Loucy (cell line): ENCODE results near the gene RPN1.

Experiments
- H2AFZ ChIP-seq: fragments of 200-600 bp; sonication (generic); 2 replicates; pipeline ENCODE4 v1.6.0; 2016; ENCODE audit warnings: antibody characterized with exemption, mild to moderate bottlenecking, low read length, moderate library complexity
- H3F3A ChIP-seq: fragments of 200-600 bp; 2 replicates; pipeline ENCODE4 v1.6.0; 2016; ENCODE audit warnings: antibody characterized with exemption, low read depth, mild to moderate bottlenecking
- H3K27me3 ChIP-seq: fragments of 200-600 bp; sonication (generic); 2 replicates; pipeline ENCODE4 v1.6.1; 2014; ENCODE audit warnings: low read length, mild to moderate bottlenecking; ENCODE audit not compliant: insufficient read depth, poor library complexity, severe bottlenecking
- H3K36me3 ChIP-seq: fragments of 200-600 bp; sonication (generic); 2 replicates; pipeline ENCODE4 v1.6.1; 2016; ENCODE audit warnings: low read length; ENCODE audit not compliant: insufficient read depth
- H3K4me1 ChIP-seq: fragments of 200-600 bp; sonication (generic); 2 replicates; pipeline ENCODE4 v1.5.1; 2014; ENCODE audit warnings: low read length, mild to moderate bottlenecking; ENCODE audit not compliant: insufficient read depth, poor library complexity, severe bottlenecking
- H3K4me2 ChIP-seq: fragments of 200-600 bp; sonication (generic); 2 replicates; pipeline ENCODE4 v1.6.0; 2014; ENCODE audit warnings: antibody characterized with exemption, low read length, low read depth, mild to moderate bottlenecking; ENCODE audit not compliant: poor library complexity, severe bottlenecking
- H3K4me3 ChIP-seq: fragments of 200-600 bp; sonication (generic); 2 replicates; pipeline ENCODE4 v1.5.1; 2014; ENCODE audit warnings: low read length, mild to moderate bottlenecking, mixed read lengths; ENCODE audit not compliant: poor library complexity, severe bottlenecking
- H3K79me2 ChIP-seq: fragments of 200-600 bp; sonication (generic); 2 replicates; pipeline ENCODE4 v1.6.1; 2014; ENCODE audit warnings: low read length; ENCODE audit not compliant: insufficient read depth
- H3K9ac ChIP-seq: fragments of 200-600 bp; sonication (generic); 2 replicates; pipeline ENCODE4 v1.6.0; 2014; ENCODE audit warnings: mild to moderate bottlenecking, low read depth, low read length, moderate library complexity; ENCODE audit not compliant: poor library complexity, severe bottlenecking
- H3K9me2 ChIP-seq: fragments of 200-600 bp; sonication (generic); replicated peaks from 2 replicates; pipeline ENCODE4 v1.6.1; 2016; ENCODE audit warnings: low read depth, low read length, mixed read lengths
- H3K9me3 ChIP-seq: fragments of 200-600 bp; sonication (generic); 2 replicates; pipeline ENCODE4 v1.6.1; 2014; ENCODE audit warnings: mild to moderate bottlenecking, antibody characterized with exemption, low read length, low read depth; ENCODE audit not compliant: insufficient read depth
- H4K20me1 ChIP-seq: fragments of 200-600 bp; sonication (generic); 2 replicates; pipeline ENCODE4 v1.6.0; 2014; ENCODE audit warnings: antibody characterized with exemption, low read length, mild to moderate bottlenecking; ENCODE audit not compliant: insufficient read depth, poor library complexity, severe bottlenecking
- CTCF ChIP-seq: fragments of 200-600 bp; sonication (generic); conservative IDR thresholded peaks from 2 replicates; pipeline ENCODE4 v1.5.1; 2014; ENCODE audit warnings: mild to moderate bottlenecking, antibody characterized with exemption, low read length
- EZH2phosphoT487 ChIP-seq: fragments of 200-600 bp; IDR thresholded peaks from 2 replicates; pipeline ENCODE4 v1.6.1; 2018; ENCODE audit warnings: antibody characterized with exemption, mild to moderate bottlenecking, moderate library complexity, borderline replicate concordance

Gene RPN1

DNA sequence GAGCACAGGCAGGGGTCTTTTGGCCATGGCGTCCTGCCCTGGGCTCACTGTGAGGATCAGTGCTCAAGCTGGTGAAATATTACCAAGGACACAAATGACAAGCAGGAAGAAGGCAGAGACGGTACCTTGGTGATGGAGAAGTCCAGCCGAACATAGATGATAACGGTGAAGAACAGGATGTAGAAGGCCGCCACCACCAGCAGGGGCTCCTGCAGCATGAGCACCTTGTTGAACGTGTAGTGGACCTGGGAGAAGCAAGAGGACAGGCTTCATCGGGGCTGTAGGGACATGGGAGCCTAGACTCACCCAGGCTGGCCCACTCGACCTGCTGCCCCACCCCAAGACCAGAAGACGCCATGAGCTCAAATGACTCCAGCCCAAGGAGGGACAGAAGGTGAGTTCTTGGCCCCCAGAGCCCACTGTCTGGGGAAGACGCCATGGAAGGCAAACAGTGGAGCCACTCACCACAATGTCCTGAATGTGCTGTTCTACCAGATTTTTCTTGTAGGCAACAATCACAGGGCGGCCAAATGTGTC is 25.1 kb downstream of the RPN1 start:
- no peaks in the 10 kb centered on the region for H3K9me2 ChIP-seq
- H3F3A ChIP-seq, result no peaks in the 10 kb centered on the region
- H3K79me2 ChIP-seq, result no peaks in the 10 kb centered on the region; the same call in 1 of the 2 replicates
- no peak overlapping the region for H2AFZ ChIP-seq
- H3K36me3 ChIP-seq, result peaks cover 97% of the 10 kb centered on the region; the same call in 1 of the 2 replicates
- no peak overlapping the region for H3K9ac ChIP-seq
- no peak overlapping the region for H3K4me2 ChIP-seq
- TF ChIP-seq EZH2phosphoT487 (no peak), CTCF (no peak)
- no peak overlapping the region for H3K4me3 ChIP-seq
- no peaks in the 10 kb centered on the region for H4K20me1 ChIP-seq
- no peaks in the 10 kb centered on the region for H3K4me1 ChIP-seq
- no peaks in the 10 kb centered on the region for H3K9me3 ChIP-seq
- H3K27me3 ChIP-seq, result no peaks in the 10 kb centered on the region

DNA sequence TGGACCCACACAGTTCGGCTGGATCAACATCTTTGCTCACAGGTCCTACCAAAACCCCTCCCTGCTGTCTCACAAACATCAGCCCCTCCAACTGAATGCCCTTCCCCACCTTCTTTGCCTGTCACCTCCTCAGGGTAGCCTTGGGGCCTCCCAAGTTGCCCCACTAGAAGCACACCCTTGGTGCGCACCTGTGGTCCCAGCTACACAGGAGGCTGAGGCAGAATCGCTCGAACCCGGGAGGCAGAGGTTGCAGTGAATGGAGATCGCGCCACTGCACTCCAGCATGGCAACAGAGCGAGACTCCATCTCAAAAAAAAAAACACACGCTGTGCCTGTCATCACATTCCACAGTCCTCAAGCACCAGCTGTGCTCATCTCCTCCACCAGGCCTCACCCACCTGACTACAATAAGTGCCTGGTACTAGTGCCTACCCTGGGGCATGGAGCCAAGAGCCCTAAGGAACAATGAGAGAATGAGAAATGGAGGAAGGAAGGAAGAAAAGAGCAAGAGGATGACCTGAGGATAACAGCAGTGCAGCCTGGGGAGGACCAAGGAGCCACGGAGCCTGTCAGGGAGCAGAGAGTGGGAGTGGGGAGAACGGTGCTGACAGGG is 26.0 kb downstream of the RPN1 start:
- H3K36me3 ChIP-seq, result peaks cover 95% of the 10 kb centered on the region; the same call in 1 of the 2 replicates

GRCh38 chr3:128623762-128624176 is 26.8 kb downstream of the RPN1 start:
- Histone ChIP-seq H3K4me1 (no peaks in the 10 kb centered on the region), H3F3A (no peaks in the 10 kb centered on the region), H4K20me1 (no peaks in the 10 kb centered on the region), H3K9ac (no peak overlapping the region), H3K36me3 (peaks cover 95% of the 10 kb centered on the region; the same call in 1 of the 2 replicates), H2AFZ (no peak overlapping the region), H3K79me2 (no peaks in the 10 kb centered on the region; the same call in 1 of the 2 replicates), H3K4me2 (no peak overlapping the region), H3K27me3 (no peaks in the 10 kb centered on the region), H3K4me3 (no peak overlapping the region), H3K9me3 (no peaks in the 10 kb centered on the region), H3K9me2 (no peaks in the 10 kb centered on the region)
- no peak for TF ChIP-seq CTCF
- TF ChIP-seq EZH2phosphoT487, result no peak

More for the DNA sequence above, 26.0 kb downstream of the RPN1 start:
- no peaks in the 10 kb centered on the region for H3K9me2 ChIP-seq
- no peak overlapping the region for H2AFZ ChIP-seq
- no peak overlapping the region for H3K4me3 ChIP-seq
- H3K9me3 ChIP-seq, result no peaks in the 10 kb centered on the region
- TF ChIP-seq EZH2phosphoT487 (no peak), CTCF (no peak)
- H3K4me2 ChIP-seq, result no peak overlapping the region
- H3K4me1 ChIP-seq, result no peaks in the 10 kb centered on the region
- no peak overlapping the region for H3K9ac ChIP-seq
- H4K20me1 ChIP-seq, result no peaks in the 10 kb centered on the region
- H3K27me3 ChIP-seq, result no peaks in the 10 kb centered on the region
- no peaks in the 10 kb centered on the region; the same call in 1 of the 2 replicates for H3K79me2 ChIP-seq
- no peaks in the 10 kb centered on the region for H3F3A ChIP-seq
